Osteoblast (primary cell): ENCODE results near the gene ABHD10. TPM values are rescaled to one million over a fixed set of nuclear protein-coding genes. Genes with fewer than 3 reads are reported as not detected.

Source experiments
- DNase-seq: peaks from one replicate; pipeline ENCODE4 v3.0.0; 2011; ENCODE audit warnings: low spot score, mixed read lengths; ENCODE audit not compliant: insufficient read length; ENCODE audit errors: missing footprints
- H2AFZ ChIP-seq: 2 replicates; pipeline ENCODE4 v1.6.0; 2011; ENCODE audit warnings: mild to moderate bottlenecking, low read length
- H3K27ac ChIP-seq: 2 replicates; pipeline ENCODE4 v1.5.1; 2011; ENCODE audit warnings: mild to moderate bottlenecking, low read depth, low read length, moderate library complexity
- H3K27me3 ChIP-seq: 2 replicates; pipeline ENCODE4 v1.6.0; 2012; ENCODE audit warnings: mild to moderate bottlenecking, control low read depth, inconsistent platforms, low read length, moderate library complexity; ENCODE audit not compliant: insufficient read depth
- H3K36me3 ChIP-seq: 2 replicates; pipeline ENCODE4 v1.5.1; 2011; ENCODE audit warnings: mild to moderate bottlenecking, low read length, control low read depth, moderate library complexity; ENCODE audit not compliant: insufficient read depth
- H3K4me1 ChIP-seq: 2 replicates; pipeline ENCODE4 v1.5.1; 2011; ENCODE audit warnings: mild to moderate bottlenecking, low read length, control low read depth, moderate library complexity; ENCODE audit not compliant: insufficient read depth
- H3K4me2 ChIP-seq: 2 replicates; pipeline ENCODE4 v1.6.0; 2011; ENCODE audit warnings: mild to moderate bottlenecking, low read length; ENCODE audit not compliant: insufficient read depth
- H3K4me3 ChIP-seq: fragments of 200-600 bp; sonication (generic); 3 replicates; pipeline ENCODE4 v1.5.1; 2012; ENCODE audit warnings: mild to moderate bottlenecking, low read length, inconsistent platforms; ENCODE audit not compliant: insufficient read depth
- H3K79me2 ChIP-seq: 2 replicates; pipeline ENCODE4 v1.6.0; 2012; ENCODE audit warnings: mild to moderate bottlenecking, low read length, control low read depth, inconsistent platforms; ENCODE audit not compliant: insufficient read depth
- H3K9me3 ChIP-seq: 2 replicates; pipeline ENCODE4 v1.5.1; 2011; ENCODE audit warnings: low read depth, low read length, control low read depth
- H4K20me1 ChIP-seq: 2 replicates; pipeline ENCODE4 v1.6.0; 2012; ENCODE audit warnings: mild to moderate bottlenecking, low read length, control low read depth; ENCODE audit not compliant: insufficient read depth
- CTCF ChIP-seq: IDR thresholded peaks from 2 replicates; pipeline ENCODE4 v1.5.1; 2011; ENCODE audit warnings: mild to moderate bottlenecking, low read depth, low read length, moderate library complexity; ENCODE audit errors: extremely low read depth
- total RNA-seq: library from RNA; depleted of rRNA; stranded (reverse); fragments of >200 nt; gene quantifications from 2 replicates; pipeline ENCODE4 v1.2.3, GENCODE V29; 2012

Gene ABHD10
- total RNA-seq, 1 donor, result 22.8 TPM

- no peak overlapping the region for H3K27ac ChIP-seq
- TF ChIP-seq CTCF, result peak; percentile 78
- H3K4me1 ChIP-seq, result no peaks in the 10 kb centered on the region
- no peaks in the 10 kb centered on the region for H3K9me3 ChIP-seq
- H2AFZ ChIP-seq, result no peak overlapping the region
- peaks cover 36% of the 10 kb centered on the region for H3K36me3 ChIP-seq
- DNase-seq, result peak; percentile 57
- no peak overlapping the region for H3K4me2 ChIP-seq
- peaks cover 3% of the 10 kb centered on the region for H4K20me1 ChIP-seq
- peaks cover 6% of the 10 kb centered on the region for H3K79me2 ChIP-seq
- no peaks in the 10 kb centered on the region for H3K27me3 ChIP-seq
- no peak overlapping the region for H3K4me3 ChIP-seq
Measured at GRCh38 chr3:111989061-111989678, 10.3 kb downstream of the ABHD10 start.

GRCh38 chr3:111993038-111993437 is 14.2 kb downstream of the ABHD10 start:
- no peak overlapping the region for H3K4me2 ChIP-seq
- TF ChIP-seq CTCF, result no peak
- H3K4me1 ChIP-seq, result no peaks in the 10 kb centered on the region
- H3K79me2 ChIP-seq, result peaks cover 2% of the 10 kb centered on the region
- no peak overlapping the region for H2AFZ ChIP-seq
- H3K4me3 ChIP-seq, result no peak overlapping the region
- no peaks in the 10 kb centered on the region for H3K9me3 ChIP-seq
- H3K27ac ChIP-seq, result no peak overlapping the region
- H3K27me3 ChIP-seq, result no peaks in the 10 kb centered on the region
- no peak for DNase-seq
- H4K20me1 ChIP-seq, result peaks cover 3% of the 10 kb centered on the region
- peaks cover 24% of the 10 kb centered on the region for H3K36me3 ChIP-seq

GRCh38 chr3:111998636-111999483 is 20.0 kb downstream of the ABHD10 start, which contains the start of gene TAGLN3:
Gene TAGLN3, plus strand, starts transcription at chr3:111998922. Its CDS starts 501 bp downstream, at chr3:111999423.
- Histone ChIP-seq H3K4me3 (peak within 1 kb of the TSS; percentile 69), H3K4me2 (peak within 1 kb of the TSS; percentile 93), H3K4me1 (peaks cover 17% of the 10 kb centered on the region), H3K9me3 (no peaks in the 10 kb centered on the region), H3K27me3 (no peaks in the 10 kb centered on the region), H2AFZ (peak within 1 kb of the TSS; percentile 85), H3K27ac (no peak within 1 kb of the TSS), H3K36me3 (no peaks in the 10 kb centered on the region), H3K79me2 (no peaks in the 10 kb centered on the region), H4K20me1 (no peaks in the 10 kb centered on the region)
- DNase-seq, result peak; percentile 77
- TF ChIP-seq CTCF, result no peak
